ENCODE measurements around the gene SULF2.

Gene SULF2

GRCh38 chr20:47758517-47759450 lies 26.5 kb downstream of the SULF2 start:
- DNase-seq, result no peak

- no peak for DNase-seq
Observed at GRCh38 chr20:47757145-47758035, 27.9 kb downstream of the SULF2 start.

- DNase-seq, result no peak
Observed at GRCh38 chr20:47754946-47755652, 30.2 kb downstream of the SULF2 start.

GRCh38 chr20:47754388-47754715 lies 30.9 kb downstream of the SULF2 start:
- DNase-seq, result no peak

- no peak for DNase-seq
Observed at GRCh38 chr20:47753576-47754387, 31.5 kb downstream of the SULF2 start.

- DNase-seq, result no peak
Observed at GRCh38 chr20:47751449-47751848, 33.8 kb downstream of the SULF2 start.

GRCh38 chr20:47749339-47749738 lies 35.9 kb downstream of the SULF2 start:
- DNase-seq, result no peak

GRCh38 chr20:47748823-47749222 lies 36.5 kb downstream of the SULF2 start:
- peak in 1 of 2 donors; percentile 79 for DNase-seq

- no peak for DNase-seq
Observed at GRCh38 chr20:47748069-47748468, 37.2 kb downstream of the SULF2 start.

GRCh38 chr20:47747669-47748031 lies 37.6 kb downstream of the SULF2 start:
- DNase-seq, result no peak

GRCh38 chr20:47744803-47745202 lies 40.5 kb downstream of the SULF2 start:
- DNase-seq, result no peak

- no peak for DNase-seq
Observed at GRCh38 chr20:47743671-47744070, 41.6 kb downstream of the SULF2 start.

- DNase-seq, result no peak
Observed at GRCh38 chr20:47741669-47742608, 43.3 kb downstream of the SULF2 start.

- peak in 1 of 2 donors; percentile 44 for DNase-seq
Observed at GRCh38 chr20:47740862-47741184, 44.5 kb downstream of the SULF2 start.

GRCh38 chr20:47740121-47740861 lies 45.0 kb downstream of the SULF2 start:
- DNase-seq, result no peak

- no peak for DNase-seq
Observed at GRCh38 chr20:47737923-47738322, 47.4 kb downstream of the SULF2 start.

- no peak for DNase-seq
Observed at GRCh38 chr20:47736570-47737152, 48.6 kb downstream of the SULF2 start.

- DNase-seq, result peak; percentile 19 to 58
Observed at GRCh38 chr20:47735412-47736400, 49.6 kb downstream of the SULF2 start.

- DNase-seq, result no peak
Observed at GRCh38 chr20:47734870-47735269, 50.4 kb downstream of the SULF2 start.

Measured in bone marrow (tissue), 2 donors.